Mesenchymal stem cell (in vitro differentiated cells and primary cell): Measurements from ENCODE around the gene TTC7B.

Source experiments
- DNase-seq: peaks from one replicate; pipeline ENCODE4 v3.0.0-alpha.2; 2013
- H2AFZ ChIP-seq: one replicate; pipeline ENCODE4 v1.6.1; 2013; ENCODE audit warnings: low read depth, mild to moderate bottlenecking, control low read depth, inconsistent platforms, low read length, moderate library complexity
- H2AK5ac ChIP-seq: 2 replicates; pipeline ENCODE4 v1.6.1; 2013; ENCODE audit warnings: low read length, moderate library complexity, mild to moderate bottlenecking, inconsistent platforms; ENCODE audit not compliant: severe bottlenecking
- H2BK120ac ChIP-seq: one replicate; pipeline ENCODE4 v1.6.1; 2013; ENCODE audit warnings: low read depth, mild to moderate bottlenecking, inconsistent platforms, low read length, moderate library complexity
- H2BK12ac ChIP-seq, 2 experiments: one replicate each; pipeline ENCODE4 v1.6.1; 2013; ENCODE audit warnings: inconsistent platforms in 2 of 2, low read length in 2 of 2, mild to moderate bottlenecking in 2 of 2, moderate library complexity in 2 of 2, control low read depth in 1 of 2
- H2BK15ac ChIP-seq: one replicate; pipeline ENCODE4 v1.6.1; 2013; ENCODE audit warnings: mild to moderate bottlenecking, low read depth, inconsistent platforms; ENCODE audit not compliant: poor library complexity, severe bottlenecking
- H2BK5ac ChIP-seq: 2 replicates; pipeline ENCODE4 v1.6.1; 2013; ENCODE audit warnings: low read depth, mild to moderate bottlenecking, low read length, control low read depth, inconsistent platforms; ENCODE audit not compliant: poor library complexity, severe bottlenecking
- H3K14ac ChIP-seq, 2 experiments: one replicate each; pipeline ENCODE4 v1.6.1; 2013; ENCODE audit warnings: inconsistent platforms in 2 of 2, low read length in 2 of 2, control low read depth in 1 of 2, mild to moderate bottlenecking in 1 of 2, moderate library complexity in 1 of 2
- H3K18ac ChIP-seq, 2 experiments: one replicate each; pipeline ENCODE4 v1.6.1; 2013; ENCODE audit warnings: inconsistent platforms in 2 of 2, low read length in 2 of 2, control low read depth in 1 of 2, low read depth in 1 of 2, mild to moderate bottlenecking in 1 of 2
- H3K23ac ChIP-seq, 2 experiments: one replicate each; pipeline ENCODE4 v1.6.1; 2013; ENCODE audit warnings: inconsistent platforms in 2 of 2, low read length in 2 of 2, mild to moderate bottlenecking in 2 of 2, moderate library complexity in 2 of 2, control low read depth in 1 of 2
- H3K27ac ChIP-seq: 2 replicates; pipeline ENCODE4 v1.5.1; 2013; ENCODE audit warnings: mild to moderate bottlenecking, moderate library complexity, low read length, control low read depth, inconsistent platforms; ENCODE audit not compliant: poor library complexity, severe bottlenecking
- H3K27me3 ChIP-seq, 2 experiments: 2 replicates each; pipeline versions ENCODE4 v1.6.1 to v1.7.0; 2013; ENCODE audit warnings: low read length in 2 of 2, mild to moderate bottlenecking in 2 of 2, moderate library complexity in 2 of 2, control low read depth in 1 of 2, inconsistent platforms in 1 of 2; ENCODE audit not compliant: control insufficient read depth in 1 of 2, insufficient read depth in 1 of 2
- H3K36me3 ChIP-seq, 2 experiments: 2 replicates each; pipeline versions ENCODE4 v1.6.1 to v1.7.0; 2013; ENCODE audit warnings: low read length in 2 of 2, control low read depth in 1 of 2, inconsistent platforms in 1 of 2, low read depth in 1 of 2, mild to moderate bottlenecking in 1 of 2; ENCODE audit not compliant: insufficient read depth in 2 of 2, control insufficient read depth in 1 of 2
- H3K4ac ChIP-seq, 2 experiments: one replicate each; pipeline ENCODE4 v1.6.1; 2013; ENCODE audit warnings: inconsistent platforms in 2 of 2, low read length in 2 of 2, mild to moderate bottlenecking in 2 of 2, moderate library complexity in 2 of 2, control low read depth in 1 of 2, low read depth in 1 of 2
- H3K4me1 ChIP-seq: 2 replicates; pipeline ENCODE4 v1.6.1; 2013; ENCODE audit warnings: low read depth, low read length, control low read depth; ENCODE audit not compliant: control insufficient read depth, insufficient read depth
- H3K4me2 ChIP-seq: 2 replicates; pipeline ENCODE4 v1.6.1; 2013; ENCODE audit warnings: low read length, mild to moderate bottlenecking, inconsistent platforms; ENCODE audit not compliant: poor library complexity, severe bottlenecking
- H3K4me3 ChIP-seq, 2 experiments: 2 replicates each; pipeline versions ENCODE4 v1.5.1 to v1.7.0; 2013; ENCODE audit warnings: low read length in 2 of 2, mild to moderate bottlenecking in 2 of 2, control low read depth in 1 of 2, low read depth in 1 of 2; ENCODE audit not compliant: insufficient read depth in 1 of 2
- H3K79me1 ChIP-seq: replicated peaks from 2 replicates; pipeline ENCODE4 v1.6.1; 2013; ENCODE audit warnings: mild to moderate bottlenecking, control low read depth, low read length, inconsistent platforms; ENCODE audit not compliant: poor library complexity, severe bottlenecking
- H3K9ac ChIP-seq: 2 replicates; pipeline ENCODE4 v1.7.0; 2013; ENCODE audit warnings: mild to moderate bottlenecking, low read length, moderate library complexity
- H3K9me3 ChIP-seq: 2 replicates; pipeline ENCODE4 v1.7.0; 2013; ENCODE audit warnings: mild to moderate bottlenecking, low read length; ENCODE audit not compliant: control insufficient read depth
- H4K8ac ChIP-seq: one replicate; pipeline ENCODE4 v1.6.1; 2013; ENCODE audit warnings: inconsistent platforms, mild to moderate bottlenecking, low read length, moderate library complexity
- H4K91ac ChIP-seq: one replicate; pipeline ENCODE4 v1.6.1; 2013; ENCODE audit warnings: mild to moderate bottlenecking, low read length, inconsistent platforms
- WGBS: methylation state at CpG from one replicate; pipeline ENCODE4 v1.1.7; 2013; ENCODE audit warnings: mixed read lengths; 5-methylcytosine and 5-hydroxymethylcytosine counted together

Gene TTC7B

GRCh38 chr14:90678846-90679362 is 137.3 kb downstream of the TTC7B start:
- peak overlapping the region in 1 of 2 experiments; percentile 95 for H2BK12ac ChIP-seq
- peaks cover 2% of the 10 kb centered on the region for H3K4me1 ChIP-seq
- H4K91ac ChIP-seq: no peak overlapping the region
- H3K23ac ChIP-seq: no peak overlapping the region
- H3K4me3 ChIP-seq: no peak overlapping the region
- H3K27me3 ChIP-seq: no peaks in the 10 kb centered on the region
- no peak overlapping the region for H3K14ac ChIP-seq
- H2BK15ac ChIP-seq: no peak overlapping the region
- H3K4me2 ChIP-seq: no peak overlapping the region
- H3K9me3 ChIP-seq: no peaks in the 10 kb centered on the region
- no peak overlapping the region for H2AFZ ChIP-seq
- peak overlapping the region; percentile 2 to 13 for H3K18ac ChIP-seq
- H2BK5ac ChIP-seq: no peak overlapping the region
- H2AK5ac ChIP-seq: no peak overlapping the region
- H2BK120ac ChIP-seq: no peak overlapping the region
- no peak overlapping the region for H3K27ac ChIP-seq
- H3K4ac ChIP-seq: no peak overlapping the region
- WGBS: 99% methylated on average over 3 of the region's 6 CpGs
- H4K8ac ChIP-seq: no peak overlapping the region
- no peak overlapping the region for H3K9ac ChIP-seq
- H3K36me3 ChIP-seq: peaks cover 19 to 22% of the 10 kb centered on the region in 2 experiments
- DNase-seq: no peak
- H3K79me1 ChIP-seq: no peaks in the 10 kb centered on the region

DNA sequence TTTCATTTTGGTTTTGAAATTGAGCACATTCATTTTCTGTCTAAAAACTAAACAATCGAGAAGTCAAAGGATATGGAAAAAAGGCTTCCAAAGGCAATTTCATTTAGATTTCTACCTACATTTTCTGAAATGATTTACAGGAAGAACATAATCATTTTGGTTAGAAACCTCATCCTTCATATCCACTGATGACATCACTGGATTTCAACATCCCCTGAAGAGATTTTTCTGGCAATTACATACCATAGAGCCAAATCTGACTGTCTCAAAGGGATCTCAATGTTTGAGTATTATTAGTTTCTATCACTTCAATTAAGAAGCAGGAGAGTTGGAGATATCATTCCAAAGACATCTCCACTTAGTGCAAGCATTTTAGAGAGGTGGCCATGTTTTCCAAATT is 137.8 kb downstream of the TTC7B start:
- no peak overlapping the region for H3K4me2 ChIP-seq
- 100% methylated on average over 1 of the region's 1 CpG for WGBS

DNA sequence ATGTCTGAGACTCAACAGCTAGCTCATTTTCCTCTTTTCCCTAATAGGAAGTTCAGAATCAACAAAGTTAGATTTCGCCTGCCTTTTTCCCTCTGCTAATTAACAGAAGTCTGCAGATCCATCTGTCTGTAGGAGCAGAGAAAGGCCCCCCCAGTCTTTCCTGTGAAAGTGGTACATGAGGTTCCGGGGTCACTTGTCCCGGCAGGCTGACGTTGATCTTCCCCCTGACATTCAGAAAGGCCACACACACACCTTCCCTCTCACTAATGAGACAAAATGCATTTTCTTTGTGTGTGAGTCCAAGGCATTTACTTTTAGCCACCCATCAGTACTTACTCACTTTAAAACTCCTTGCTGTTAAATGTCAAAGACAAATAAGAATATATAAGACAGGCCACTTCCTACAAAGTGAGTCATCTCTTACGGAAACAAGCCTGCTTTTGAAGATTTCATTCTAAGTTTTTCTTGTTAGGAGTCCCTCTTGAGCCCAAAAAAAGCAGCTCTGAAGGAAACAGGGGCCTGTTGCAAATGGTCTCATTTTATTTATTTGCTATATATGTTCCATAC is 138.7 kb downstream of the TTC7B start:
- Histone ChIP-seq H3K4me1 (peaks cover 2% of the 10 kb centered on the region), H2BK12ac (peak overlapping the region in 1 of 2 experiments; percentile 57), H3K36me3 (peaks cover 17 to 19% of the 10 kb centered on the region in 2 experiments), H3K4me3 (peak overlapping the region in 1 of 2 experiments; percentile 21), H3K79me1 (no peaks in the 10 kb centered on the region), H3K23ac (no peak overlapping the region), H3K18ac (peak overlapping the region in 1 of 2 experiments; percentile 28), H2BK15ac (no peak overlapping the region), H2BK120ac (no peak overlapping the region), H4K8ac (no peak overlapping the region), H3K14ac (no peak overlapping the region), H3K27me3 (no peaks in the 10 kb centered on the region), H3K4ac (no peak overlapping the region), H4K91ac (no peak overlapping the region), H3K27ac (no peak overlapping the region), H2AFZ (no peak overlapping the region), H3K9me3 (no peaks in the 10 kb centered on the region), H2AK5ac (no peak overlapping the region), H3K4me2 (no peak overlapping the region), H3K9ac (peak overlapping the region; percentile 67), H2BK5ac (no peak overlapping the region)
- whole genome bisulfite sequencing: 15% methylated on average over 4 of the region's 5 CpGs
- peak; percentile 87 for DNase-seq

More for the DNA sequence above, 137.8 kb downstream of the TTC7B start:
- Histone ChIP-seq H4K91ac (no peak overlapping the region), H3K27me3 (no peaks in the 10 kb centered on the region), H3K9me3 (no peaks in the 10 kb centered on the region), H3K4me3 (no peak overlapping the region), H3K27ac (no peak overlapping the region), H2BK120ac (no peak overlapping the region), H4K8ac (no peak overlapping the region), H3K23ac (no peak overlapping the region), H3K9ac (peak overlapping the region; percentile 67), H2AK5ac (no peak overlapping the region), H2BK5ac (no peak overlapping the region), H2AFZ (no peak overlapping the region), H3K18ac (no peak overlapping the region), H3K4me1 (peaks cover 2% of the 10 kb centered on the region), H2BK12ac (no peak overlapping the region), H2BK15ac (no peak overlapping the region), H3K14ac (no peak overlapping the region), H3K79me1 (no peaks in the 10 kb centered on the region), H3K4ac (no peak overlapping the region), H3K36me3 (peaks cover 17% of the 10 kb centered on the region in 2 experiments)
- peak; percentile 41 for DNase-seq

DNA sequence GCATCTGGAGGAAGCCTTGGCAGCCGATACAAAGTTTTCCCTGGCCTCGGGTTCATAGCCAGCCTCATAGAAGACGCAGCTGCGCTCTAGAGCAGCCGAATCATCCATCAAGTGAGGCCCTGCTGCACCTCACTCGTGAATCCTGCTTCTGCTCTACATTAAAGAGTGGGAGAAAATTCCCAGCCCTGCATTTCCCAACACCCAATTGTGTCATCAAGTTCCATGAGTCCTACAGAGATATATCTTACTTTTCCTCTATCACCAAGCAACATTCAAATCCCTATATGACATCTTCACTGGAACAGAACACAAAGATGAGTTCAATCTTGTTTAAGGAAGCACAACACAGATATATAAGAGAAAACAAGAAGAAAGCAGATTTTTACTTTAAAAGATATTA is 139.3 kb downstream of the TTC7B start:
- H3K18ac ChIP-seq: peak overlapping the region in 1 of 2 experiments; percentile 61

More for the DNA sequence above, 139.3 kb downstream of the TTC7B start:
- H3K14ac ChIP-seq: no peak overlapping the region
- H3K4me3 ChIP-seq: no peak overlapping the region
- H3K4me2 ChIP-seq: no peak overlapping the region
- H3K9ac ChIP-seq: peak overlapping the region; percentile 67
- H4K8ac ChIP-seq: no peak overlapping the region
- H2AFZ ChIP-seq: no peak overlapping the region
- no peak overlapping the region for H2BK120ac ChIP-seq
- peak overlapping the region in 1 of 2 experiments; percentile 21 for H2BK12ac ChIP-seq
- DNase-seq: peak; percentile 90
- H3K4ac ChIP-seq: peak overlapping the region in 1 of 2 experiments; percentile 71
- H3K4me1 ChIP-seq: peaks cover 2% of the 10 kb centered on the region
- H3K36me3 ChIP-seq: peaks cover 21 to 26% of the 10 kb centered on the region in 2 experiments
- H3K79me1 ChIP-seq: no peaks in the 10 kb centered on the region
- H2BK15ac ChIP-seq: no peak overlapping the region
- H3K27me3 ChIP-seq: no peaks in the 10 kb centered on the region
- no peak overlapping the region for H3K27ac ChIP-seq
- no peaks in the 10 kb centered on the region for H3K9me3 ChIP-seq
- H4K91ac ChIP-seq: no peak overlapping the region
- no peak overlapping the region for H2AK5ac ChIP-seq
- no peak overlapping the region for H2BK5ac ChIP-seq
- 64% methylated on average over 6 of the region's 6 CpGs for WGBS
- no peak overlapping the region for H3K23ac ChIP-seq
